ENCODE results near the gene ITPR1.

Gene ITPR1

GRCh38 chr3:4736284-4736861, 243.2 kb downstream of the ITPR1 start:
- no peak overlapping the region for H3K27ac ChIP-seq (ENCODE audit: low read length)
- no peaks in the 10 kb centered on the region for H3K36me3 ChIP-seq (ENCODE audit: control insufficient read depth, low read depth, low read length)
- peaks cover 9% of the 10 kb centered on the region for H3K4me1 ChIP-seq (ENCODE audit: control insufficient read depth, low read depth, low read length)
- H3K4me3 ChIP-seq (ENCODE audit: low read length): no peak overlapping the region
- H3K9ac ChIP-seq (ENCODE audit: low read length): no peak overlapping the region
- H3K27me3 ChIP-seq (ENCODE audit: control insufficient read depth, insufficient read depth, low read length): no peaks in the 10 kb centered on the region
- no peaks in the 10 kb centered on the region for H3K9me3 ChIP-seq (ENCODE audit: control insufficient read depth, low read depth, low read length)

GRCh38 chr3:4738737-4739274, 245.7 kb downstream of the ITPR1 start:
- Histone ChIP-seq H3K4me1 (ENCODE audit: control insufficient read depth, low read depth, low read length) (no peaks in the 10 kb centered on the region), H3K36me3 (ENCODE audit: control insufficient read depth, low read depth, low read length) (no peaks in the 10 kb centered on the region), H3K4me3 (ENCODE audit: low read length) (no peak overlapping the region), H3K9ac (ENCODE audit: low read length) (no peak overlapping the region), H3K9me3 (ENCODE audit: control insufficient read depth, low read depth, low read length) (no peaks in the 10 kb centered on the region), H3K27ac (ENCODE audit: low read length) (no peak overlapping the region), H3K27me3 (ENCODE audit: control insufficient read depth, insufficient read depth, low read length) (no peaks in the 10 kb centered on the region)

DNA sequence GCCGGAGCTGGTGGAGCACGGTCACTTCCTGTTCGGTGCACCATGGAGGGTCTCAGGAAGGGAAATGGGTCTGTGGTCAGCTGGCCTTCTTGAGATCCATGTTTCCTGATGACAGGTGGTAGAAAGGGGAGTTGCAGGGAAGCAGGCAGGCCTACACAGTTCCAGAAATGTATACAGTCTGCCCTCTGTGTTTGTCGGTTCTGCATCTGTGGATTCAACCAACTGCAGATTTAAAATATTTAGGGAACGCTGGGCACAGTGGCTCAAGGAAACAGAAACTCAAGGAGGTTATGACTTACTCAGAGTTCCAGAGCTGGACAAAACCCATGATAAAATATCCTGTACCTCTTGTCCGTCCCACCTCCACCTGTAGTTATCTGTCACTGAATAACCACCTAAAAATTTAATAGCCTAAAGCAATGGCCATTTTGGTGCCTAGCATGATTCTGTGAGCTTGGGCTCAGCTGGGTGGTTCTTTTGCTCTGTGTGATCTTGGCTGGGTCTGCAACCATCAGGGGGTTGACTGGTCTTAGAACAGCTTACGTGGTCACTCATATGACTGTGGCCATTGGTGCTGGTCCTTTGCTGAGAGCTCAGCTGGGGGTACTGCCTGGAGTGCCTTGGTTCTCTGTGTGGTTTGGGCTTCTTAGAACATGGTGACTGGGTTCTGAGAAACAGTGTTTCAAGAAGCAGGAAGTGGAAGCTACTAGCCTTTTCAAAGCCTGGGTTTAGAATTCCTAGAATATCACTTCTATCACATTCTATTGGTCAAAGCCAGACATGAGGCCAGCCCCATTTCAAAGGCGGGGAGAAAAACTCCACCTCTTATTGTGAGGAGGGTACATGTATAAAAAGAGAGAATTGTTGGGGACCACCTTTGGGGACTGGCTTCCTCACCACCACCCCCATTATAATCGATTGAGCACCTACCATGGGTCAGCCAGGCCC, 246.4 kb downstream of the ITPR1 start:
- no peaks in the 10 kb centered on the region for H3K27me3 ChIP-seq (ENCODE audit: control insufficient read depth, insufficient read depth, low read length)
- H3K4me1 ChIP-seq (ENCODE audit: control insufficient read depth, low read depth, low read length): no peaks in the 10 kb centered on the region
- H3K9me3 ChIP-seq (ENCODE audit: control insufficient read depth, low read depth, low read length): no peaks in the 10 kb centered on the region
- no peak overlapping the region for H3K27ac ChIP-seq (ENCODE audit: low read length)
- no peak overlapping the region for H3K9ac ChIP-seq (ENCODE audit: low read length)
- no peaks in the 10 kb centered on the region for H3K36me3 ChIP-seq (ENCODE audit: control insufficient read depth, low read depth, low read length)
- no peak overlapping the region for H3K4me3 ChIP-seq (ENCODE audit: low read length)

- Histone ChIP-seq H3K9ac (ENCODE audit: low read length) (no peak overlapping the region), H3K27ac (ENCODE audit: low read length) (no peak overlapping the region), H3K27me3 (ENCODE audit: control insufficient read depth, insufficient read depth, low read length) (no peaks in the 10 kb centered on the region), H3K9me3 (ENCODE audit: control insufficient read depth, low read depth, low read length) (no peaks in the 10 kb centered on the region), H3K4me3 (ENCODE audit: low read length) (no peak overlapping the region), H3K36me3 (ENCODE audit: control insufficient read depth, low read depth, low read length) (no peaks in the 10 kb centered on the region), H3K4me1 (ENCODE audit: control insufficient read depth, low read depth, low read length) (no peaks in the 10 kb centered on the region)
Measured at GRCh38 chr3:4740397-4741105, 247.4 kb downstream of the ITPR1 start.

- H3K27ac ChIP-seq (ENCODE audit: low read length): no peak overlapping the region
- no peaks in the 10 kb centered on the region for H3K27me3 ChIP-seq (ENCODE audit: control insufficient read depth, insufficient read depth, low read length)
- no peaks in the 10 kb centered on the region for H3K9me3 ChIP-seq (ENCODE audit: control insufficient read depth, low read depth, low read length)
- no peak overlapping the region for H3K4me3 ChIP-seq (ENCODE audit: low read length)
- no peaks in the 10 kb centered on the region for H3K4me1 ChIP-seq (ENCODE audit: control insufficient read depth, low read depth, low read length)
- no peaks in the 10 kb centered on the region for H3K36me3 ChIP-seq (ENCODE audit: control insufficient read depth, low read depth, low read length)
- no peak overlapping the region for H3K9ac ChIP-seq (ENCODE audit: low read length)
Measured at GRCh38 chr3:4741106-4741403, 247.9 kb downstream of the ITPR1 start.

DNA sequence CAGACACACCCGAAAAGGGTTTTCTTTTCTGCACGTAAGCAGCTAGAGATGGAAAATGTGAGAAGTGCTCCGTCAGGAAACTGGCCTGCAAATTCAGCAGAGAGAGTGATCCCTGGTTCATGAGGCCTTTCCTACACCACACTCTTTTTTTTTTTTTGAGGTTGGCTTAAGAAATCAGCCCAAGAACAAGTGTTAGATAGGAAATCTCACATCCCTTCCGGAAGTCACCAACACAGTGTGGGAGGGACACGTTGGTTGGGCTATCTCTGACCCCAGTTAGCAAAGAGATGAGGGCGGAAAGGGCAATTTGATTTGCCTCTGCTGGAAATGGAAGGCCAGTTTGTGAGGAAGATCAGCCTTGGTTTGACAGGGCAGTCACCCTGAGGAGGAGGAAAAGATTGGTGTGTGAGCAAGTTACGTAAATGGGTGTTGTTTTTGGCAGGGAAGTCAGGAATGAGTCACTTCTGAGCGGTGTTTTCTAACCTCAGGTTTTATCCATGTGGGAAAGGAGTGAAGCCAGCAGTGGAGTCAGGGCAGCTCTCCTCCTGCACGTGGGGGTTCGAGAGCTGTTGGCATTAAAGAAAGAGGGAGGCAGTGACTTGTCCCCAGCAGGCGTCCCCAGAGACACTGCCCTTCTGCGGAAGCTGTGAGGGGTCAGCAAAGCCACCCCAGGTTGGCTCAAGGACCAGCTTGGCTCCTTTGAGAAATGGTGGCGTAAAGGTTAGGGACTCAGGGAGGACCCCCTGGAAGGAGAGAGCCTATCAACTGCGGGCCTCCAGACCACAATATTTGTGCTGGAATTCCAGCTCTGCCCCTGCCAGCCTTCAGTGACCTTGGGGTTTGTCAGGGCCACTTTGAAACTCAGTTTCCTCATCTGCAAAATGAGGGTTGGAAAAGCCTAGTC, 248.5 kb downstream of the ITPR1 start:
- H3K27ac ChIP-seq (ENCODE audit: low read length): no peak overlapping the region
- no peaks in the 10 kb centered on the region for H3K27me3 ChIP-seq (ENCODE audit: control insufficient read depth, insufficient read depth, low read length)
- H3K9ac ChIP-seq (ENCODE audit: low read length): no peak overlapping the region
- H3K36me3 ChIP-seq (ENCODE audit: control insufficient read depth, low read depth, low read length): no peaks in the 10 kb centered on the region
- no peaks in the 10 kb centered on the region for H3K4me1 ChIP-seq (ENCODE audit: control insufficient read depth, low read depth, low read length)
- no peaks in the 10 kb centered on the region for H3K9me3 ChIP-seq (ENCODE audit: control insufficient read depth, low read depth, low read length)
- no peak overlapping the region for H3K4me3 ChIP-seq (ENCODE audit: low read length)

DNA sequence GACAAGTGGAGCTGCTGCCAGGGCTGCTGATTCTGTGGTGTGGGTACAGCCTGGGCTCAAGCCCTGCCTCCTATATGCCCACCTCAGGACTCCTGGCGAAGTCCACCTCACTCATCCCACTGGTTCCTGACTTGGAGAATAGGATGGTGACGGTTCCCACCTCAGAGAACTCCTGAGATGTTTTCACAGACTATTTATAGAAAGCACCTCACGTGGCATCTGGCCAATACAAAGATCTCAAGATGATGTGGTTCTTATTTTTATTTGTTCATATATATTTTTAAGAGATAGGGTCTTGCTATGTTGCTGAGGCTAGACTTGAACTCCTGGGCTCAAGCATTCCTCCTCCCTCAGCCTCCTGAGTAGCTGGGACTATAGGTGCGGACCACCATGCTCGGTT, 249.2 kb downstream of the ITPR1 start:
- Histone ChIP-seq H3K36me3 (ENCODE audit: control insufficient read depth, low read depth, low read length) (no peaks in the 10 kb centered on the region), H3K9ac (ENCODE audit: low read length) (no peak overlapping the region), H3K9me3 (ENCODE audit: control insufficient read depth, low read depth, low read length) (no peaks in the 10 kb centered on the region), H3K4me3 (ENCODE audit: low read length) (no peak overlapping the region), H3K27me3 (ENCODE audit: control insufficient read depth, insufficient read depth, low read length) (no peaks in the 10 kb centered on the region), H3K27ac (ENCODE audit: low read length) (no peak overlapping the region), H3K4me1 (ENCODE audit: control insufficient read depth, low read depth, low read length) (no peaks in the 10 kb centered on the region)

- H3K9me3 ChIP-seq (ENCODE audit: control insufficient read depth, low read depth, low read length): no peaks in the 10 kb centered on the region
- H3K4me1 ChIP-seq (ENCODE audit: control insufficient read depth, low read depth, low read length): no peaks in the 10 kb centered on the region
- no peaks in the 10 kb centered on the region for H3K27me3 ChIP-seq (ENCODE audit: control insufficient read depth, insufficient read depth, low read length)
- no peaks in the 10 kb centered on the region for H3K36me3 ChIP-seq (ENCODE audit: control insufficient read depth, low read depth, low read length)
- no peak overlapping the region for H3K4me3 ChIP-seq (ENCODE audit: low read length)
- H3K9ac ChIP-seq (ENCODE audit: low read length): no peak overlapping the region
- H3K27ac ChIP-seq (ENCODE audit: low read length): no peak overlapping the region
Measured at GRCh38 chr3:4743371-4743770, 250.2 kb downstream of the ITPR1 start.

- Histone ChIP-seq H3K4me1 (ENCODE audit: control insufficient read depth, low read depth, low read length) (no peaks in the 10 kb centered on the region), H3K9me3 (ENCODE audit: control insufficient read depth, low read depth, low read length) (no peaks in the 10 kb centered on the region), H3K27me3 (ENCODE audit: control insufficient read depth, insufficient read depth, low read length) (no peaks in the 10 kb centered on the region), H3K36me3 (ENCODE audit: control insufficient read depth, low read depth, low read length) (no peaks in the 10 kb centered on the region), H3K9ac (ENCODE audit: low read length) (no peak overlapping the region), H3K27ac (ENCODE audit: low read length) (no peak overlapping the region), H3K4me3 (ENCODE audit: low read length) (no peak overlapping the region)
Measured at GRCh38 chr3:4744405-4745234, 251.5 kb downstream of the ITPR1 start.

- no peak overlapping the region for H3K9ac ChIP-seq (ENCODE audit: low read length)
- no peaks in the 10 kb centered on the region for H3K27me3 ChIP-seq (ENCODE audit: control insufficient read depth, insufficient read depth, low read length)
- H3K27ac ChIP-seq (ENCODE audit: low read length): no peak overlapping the region
- H3K4me1 ChIP-seq (ENCODE audit: control insufficient read depth, low read depth, low read length): peaks cover 2% of the 10 kb centered on the region
- no peaks in the 10 kb centered on the region for H3K9me3 ChIP-seq (ENCODE audit: control insufficient read depth, low read depth, low read length)
- H3K36me3 ChIP-seq (ENCODE audit: control insufficient read depth, low read depth, low read length): no peaks in the 10 kb centered on the region
- no peak overlapping the region for H3K4me3 ChIP-seq (ENCODE audit: low read length)
Measured at GRCh38 chr3:4745235-4745610, 252.1 kb downstream of the ITPR1 start.
